ENCODE measurements around the gene ZNF793.

The ZNF793 gene

DNA sequence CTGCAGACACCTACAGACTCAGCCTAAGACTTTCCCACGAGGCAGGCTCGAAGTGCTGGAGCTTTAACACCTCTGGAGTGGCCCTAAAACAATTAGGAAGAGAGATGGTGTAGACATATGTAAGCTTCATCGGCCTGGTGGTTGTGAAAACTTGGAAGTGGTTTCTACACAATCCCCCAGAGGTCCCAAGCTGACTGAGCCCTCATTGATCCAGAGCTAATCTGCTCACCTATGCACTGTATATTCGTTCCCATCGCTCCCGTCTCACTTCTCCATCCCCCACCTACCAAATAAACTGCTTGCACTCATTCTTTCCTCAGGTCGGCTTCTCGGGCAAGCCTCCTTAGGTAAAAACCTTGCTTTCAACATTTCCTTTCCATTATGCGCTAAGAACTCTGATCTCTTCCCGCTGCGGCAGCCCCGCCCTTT, 767 bp upstream of the ZNF793 start:
- DNase-seq (ENCODE audit: extremely low spot score): no peak
- CTCF ChIA-PET: no interaction called here
- POLR2A ChIA-PET: interaction anchor here (1.0 to 2.0 kb wide), 6 partner anchors 30 to 295 kb away, joined by 3 to 14 read pairs (median 6); partner anchors contain the start of genes ZNF527, ZNF540, ZNF569 and ZNF570

DNA sequence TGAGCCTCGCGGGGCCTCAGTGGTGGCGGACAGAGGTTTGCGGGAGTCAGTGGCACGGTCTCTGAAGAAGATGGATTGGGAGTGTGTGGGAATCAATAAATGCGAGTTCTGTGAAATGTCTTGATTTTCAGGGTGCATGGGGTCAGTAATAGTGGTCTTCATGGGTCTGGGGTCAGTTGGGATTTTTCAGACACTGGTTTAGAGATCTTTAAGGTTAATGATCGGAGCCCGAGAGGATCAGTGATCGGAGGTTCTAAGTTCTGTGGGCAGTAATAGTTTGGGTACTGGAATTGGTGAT, 377 bp downstream of the ZNF793 start:
- ChIA-PET CTCF (no interaction called here), POLR2A (interaction anchor here (0.9 to 2.0 kb wide), 8 partner anchors 31 to 294 kb away, joined by 3 to 14 read pairs (median 6); partner anchors contain the start of genes ZNF527, ZNF540, ZNF569 and ZNF570)
- no peak for DNase-seq (ENCODE audit: extremely low spot score)
- TF ChIP-seq SUZ12 (IDR thresholded peaks at IDR 0.05): no peak
- TF ChIP-seq FOXA1 (IDR thresholded peaks at IDR 0.05): no peak
- no peak for TF ChIP-seq CTBP1 (IDR thresholded peaks at IDR 0.05; ENCODE audit: borderline replicate concordance)
- TF ChIP-seq L3MBTL2 (conservative IDR thresholded peaks at IDR 0.05): no peak
- no peak for TF ChIP-seq ELF4 (IDR thresholded peaks at IDR 0.05)
- TF ChIP-seq FOXM1 (IDR thresholded peaks at IDR 0.05; ENCODE audit: borderline replicate concordance): no peak
- TF ChIP-seq ZNF384 (IDR thresholded peaks at IDR 0.05): no peak
- TF ChIP-seq LEF1 (IDR thresholded peaks at IDR 0.05; ENCODE audit: borderline replicate concordance): no peak
- no peak for TF ChIP-seq NFRKB (IDR thresholded peaks at IDR 0.05)

More for the DNA sequence above, 767 bp upstream of the ZNF793 start:
- no peak for TF ChIP-seq PKNOX1 (IDR thresholded peaks at IDR 0.05)
- TF ChIP-seq SP1 (IDR thresholded peaks at IDR 0.05): no peak
- TF ChIP-seq NFRKB (IDR thresholded peaks at IDR 0.05): no peak
- TF ChIP-seq ARNT (IDR thresholded peaks at IDR 0.05): no peak
- TF ChIP-seq HDGF (IDR thresholded peaks at IDR 0.05; ENCODE audit: borderline replicate concordance): no peak
- TF ChIP-seq LEF1 (IDR thresholded peaks at IDR 0.05; ENCODE audit: borderline replicate concordance): no peak
- no peak for TF ChIP-seq TARDBP (IDR thresholded peaks at IDR 0.05)
- no peak for TF ChIP-seq FOXM1 (IDR thresholded peaks at IDR 0.05; ENCODE audit: borderline replicate concordance)
- TF ChIP-seq FOXA1 (IDR thresholded peaks at IDR 0.05): no peak
- TF ChIP-seq ZNF384 (IDR thresholded peaks at IDR 0.05): no peak
- TF ChIP-seq FOXK2 (IDR thresholded peaks at IDR 0.05): no peak
- no peak for TF ChIP-seq BHLHE40 (IDR thresholded peaks at IDR 0.05; ENCODE audit: borderline replicate concordance)

GRCh38 chr19:37511186-37511585, 4.4 kb downstream of the ZNF793 start:
- TF ChIP-seq ELF4 (IDR thresholded peaks at IDR 0.05) (no peak), FOXA1 (IDR thresholded peaks at IDR 0.05) (no peak), SP1 (IDR thresholded peaks at IDR 0.05) (no peak), BHLHE40 (IDR thresholded peaks at IDR 0.05; ENCODE audit: borderline replicate concordance) (no peak), L3MBTL2 (conservative IDR thresholded peaks at IDR 0.05) (no peak), LEF1 (IDR thresholded peaks at IDR 0.05; ENCODE audit: borderline replicate concordance) (no peak), PKNOX1 (IDR thresholded peaks at IDR 0.05) (no peak), CTBP1 (IDR thresholded peaks at IDR 0.05; ENCODE audit: borderline replicate concordance) (no peak), HDGF (IDR thresholded peaks at IDR 0.05; ENCODE audit: borderline replicate concordance) (no peak), FOXK2 (IDR thresholded peaks at IDR 0.05) (no peak), SUZ12 (IDR thresholded peaks at IDR 0.05) (no peak), ZNF384 (IDR thresholded peaks at IDR 0.05) (no peak), FOXM1 (IDR thresholded peaks at IDR 0.05; ENCODE audit: borderline replicate concordance) (no peak), NFRKB (IDR thresholded peaks at IDR 0.05) (no peak)
- ChIA-PET CTCF (no interaction called here), POLR2A (no interaction called here)
- DNase-seq (ENCODE audit: extremely low spot score): no peak

DNA sequence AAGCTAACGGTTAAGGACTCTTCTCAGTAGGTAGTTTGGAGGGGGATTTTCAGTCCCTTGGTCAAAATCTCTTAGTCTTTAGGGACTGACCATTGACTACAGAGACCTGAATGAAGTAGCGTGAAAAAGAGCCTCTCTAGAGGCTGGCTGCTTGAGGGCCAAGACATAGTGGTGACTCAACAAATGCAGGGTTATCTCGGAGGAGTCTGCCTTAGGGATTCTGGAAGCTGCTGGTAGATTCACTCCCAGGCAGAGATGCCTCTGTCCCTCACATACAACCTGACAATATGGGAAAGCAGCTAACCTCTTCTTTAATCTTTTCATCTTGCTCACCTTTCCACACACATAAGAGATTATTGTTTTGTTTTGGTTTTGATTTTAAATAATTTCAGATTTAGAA, 5.1 kb downstream of the ZNF793 start:
- ChIA-PET CTCF (no interaction called here), POLR2A (no interaction called here)
- TF ChIP-seq BHLHE40 (IDR thresholded peaks at IDR 0.05; ENCODE audit: borderline replicate concordance) (no peak), LEF1 (IDR thresholded peaks at IDR 0.05; ENCODE audit: borderline replicate concordance) (no peak), SUZ12 (IDR thresholded peaks at IDR 0.05) (no peak), FOXA1 (IDR thresholded peaks at IDR 0.05) (no peak), SP1 (IDR thresholded peaks at IDR 0.05) (no peak), FOXK2 (IDR thresholded peaks at IDR 0.05) (no peak), FOXM1 (IDR thresholded peaks at IDR 0.05; ENCODE audit: borderline replicate concordance) (no peak)
- no peak for DNase-seq (ENCODE audit: extremely low spot score)

DNA sequence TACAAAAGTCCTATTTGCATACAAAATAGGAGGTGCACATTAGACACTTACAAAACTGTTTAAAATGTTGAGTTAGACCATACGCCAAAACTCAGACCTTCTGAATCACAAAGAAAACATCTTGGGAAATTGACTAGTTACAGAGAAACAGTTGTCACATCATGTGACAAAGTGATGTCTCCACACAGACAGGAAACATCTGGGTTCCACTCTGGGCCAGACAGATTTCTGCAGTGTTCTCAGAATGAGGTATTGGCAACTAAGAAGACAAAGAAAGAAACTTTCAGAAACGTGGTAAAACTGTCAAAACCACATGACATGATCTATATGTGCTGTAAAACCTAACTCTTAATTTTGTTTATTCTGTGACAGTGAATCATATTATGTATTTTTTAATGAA, 6.7 kb downstream of the ZNF793 start:
- ChIA-PET CTCF (no interaction called here), POLR2A (no interaction called here)
- no peak for DNase-seq (ENCODE audit: extremely low spot score)
- no peak for TF ChIP-seq FOXK2 (IDR thresholded peaks at IDR 0.05)
- no peak for TF ChIP-seq ARNT (IDR thresholded peaks at IDR 0.05)
- no peak for TF ChIP-seq SUZ12 (IDR thresholded peaks at IDR 0.05)
- TF ChIP-seq TARDBP (IDR thresholded peaks at IDR 0.05): no peak
- no peak for TF ChIP-seq SP1 (IDR thresholded peaks at IDR 0.05)
- no peak for TF ChIP-seq BHLHE40 (IDR thresholded peaks at IDR 0.05; ENCODE audit: borderline replicate concordance)
- no peak for TF ChIP-seq FOXM1 (IDR thresholded peaks at IDR 0.05; ENCODE audit: borderline replicate concordance)
- no peak for TF ChIP-seq CTBP1 (IDR thresholded peaks at IDR 0.05; ENCODE audit: borderline replicate concordance)
- no peak for TF ChIP-seq ZNF384 (IDR thresholded peaks at IDR 0.05)
- TF ChIP-seq LEF1 (IDR thresholded peaks at IDR 0.05; ENCODE audit: borderline replicate concordance): no peak
- no peak for TF ChIP-seq HDGF (IDR thresholded peaks at IDR 0.05; ENCODE audit: borderline replicate concordance)
- TF ChIP-seq ELF4 (IDR thresholded peaks at IDR 0.05): no peak
- TF ChIP-seq L3MBTL2 (conservative IDR thresholded peaks at IDR 0.05): no peak
- no peak for TF ChIP-seq FOXA1 (IDR thresholded peaks at IDR 0.05)
- no peak for TF ChIP-seq PKNOX1 (IDR thresholded peaks at IDR 0.05)
- TF ChIP-seq NFRKB (IDR thresholded peaks at IDR 0.05): no peak

DNA sequence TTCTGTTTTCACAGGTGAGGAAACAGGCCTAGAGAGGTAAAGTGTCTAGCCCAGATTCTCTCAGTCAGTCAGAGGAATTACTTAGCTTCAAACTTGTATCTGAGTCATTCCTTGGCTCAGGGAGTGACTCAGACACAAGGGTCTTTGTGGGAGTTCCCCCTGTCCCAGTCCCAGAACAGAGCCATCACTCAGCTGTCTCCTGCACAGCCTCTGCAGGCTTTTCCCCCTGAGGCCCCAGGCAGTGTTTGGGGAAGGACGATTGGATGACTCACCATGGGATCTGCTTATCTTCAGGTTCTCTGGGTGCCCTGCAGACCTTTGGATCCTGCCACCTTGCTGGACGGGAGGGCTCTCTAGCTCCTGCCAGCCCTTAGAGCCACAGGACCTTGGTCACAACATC, 13.2 kb downstream of the ZNF793 start:
- ChIA-PET CTCF (no interaction called here), POLR2A (no interaction called here)
- no peak for DNase-seq (ENCODE audit: extremely low spot score)
- TF ChIP-seq HDGF (IDR thresholded peaks at IDR 0.05; ENCODE audit: borderline replicate concordance) (no peak), PKNOX1 (IDR thresholded peaks at IDR 0.05) (no peak), FOXA1 (IDR thresholded peaks at IDR 0.05) (no peak), ZNF384 (IDR thresholded peaks at IDR 0.05) (no peak), L3MBTL2 (conservative IDR thresholded peaks at IDR 0.05) (no peak), SUZ12 (IDR thresholded peaks at IDR 0.05) (no peak), CTBP1 (IDR thresholded peaks at IDR 0.05; ENCODE audit: borderline replicate concordance) (no peak)
